ENCODE measurements around the gene HEATR5A. TPM values are rescaled to one million over a fixed set of nuclear protein-coding genes. Genes with fewer than 3 reads are reported as not detected.
A peak's percentile ranks its signal among the peaks of the same experiment; 100 is the strongest.

The HEATR5A gene
- total and polyA plus RNA-seq, 4 donors: 10.9 to 54.0 (median 28.9) TPM

DNA sequence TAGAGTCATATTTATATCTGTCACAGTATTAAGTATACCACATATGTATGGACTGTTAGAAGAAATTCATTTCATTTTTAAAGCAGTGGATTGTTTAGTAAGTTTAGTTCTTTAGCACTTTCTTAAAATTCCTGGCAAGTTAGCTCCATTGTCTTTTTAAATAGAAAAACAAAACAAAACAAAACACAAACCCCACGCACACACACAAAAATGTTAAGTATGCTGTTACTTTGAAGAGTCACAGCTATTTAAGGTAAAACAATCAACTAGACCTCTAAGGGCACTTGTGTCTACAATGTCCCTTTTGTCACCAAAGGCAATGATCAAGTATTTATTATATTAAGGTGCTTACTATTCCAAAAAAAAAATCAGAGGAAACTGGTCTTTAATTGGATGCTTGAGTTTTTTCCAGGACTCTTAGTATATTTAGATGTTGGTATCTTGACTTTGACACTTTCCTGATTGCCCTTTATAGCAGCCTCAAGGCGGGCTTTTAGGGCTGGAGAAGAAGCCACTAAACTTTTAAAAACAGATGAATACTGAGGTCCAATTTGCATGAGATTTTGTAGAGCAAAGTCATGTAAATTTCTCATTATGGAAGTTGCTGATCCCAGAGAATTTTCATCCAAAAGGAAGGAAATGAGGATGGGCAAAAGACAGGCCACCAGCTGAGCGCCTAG lies 127.3 kb downstream of the HEATR5A start:
- no peaks in the 10 kb centered on the region for H3K9me3 ChIP-seq (ENCODE audit: control insufficient read depth in 4 of 4, insufficient read depth in 3 of 4, low read length in 3 of 4)
- WGBS, 2 donors: 77 to 88% methylated on average over 3 of the region's 3 CpGs
- no peak overlapping the region for H3K9ac ChIP-seq (ENCODE audit: insufficient read depth in 1 of 2, low read length in 2 of 2)
- no peaks in the 10 kb centered on the region for H3K4me1 ChIP-seq (ENCODE audit: control insufficient read depth in 5 of 5, insufficient read depth in 5 of 5, low read length in 5 of 5)
- H3K36me3 ChIP-seq (ENCODE audit: control insufficient read depth in 4 of 4, insufficient read depth in 4 of 4, low read length in 4 of 4): peaks cover 0 to 6% (median 3%) of the 10 kb centered on the region in 4 donors
- TF ChIP-seq, protein P1, sequence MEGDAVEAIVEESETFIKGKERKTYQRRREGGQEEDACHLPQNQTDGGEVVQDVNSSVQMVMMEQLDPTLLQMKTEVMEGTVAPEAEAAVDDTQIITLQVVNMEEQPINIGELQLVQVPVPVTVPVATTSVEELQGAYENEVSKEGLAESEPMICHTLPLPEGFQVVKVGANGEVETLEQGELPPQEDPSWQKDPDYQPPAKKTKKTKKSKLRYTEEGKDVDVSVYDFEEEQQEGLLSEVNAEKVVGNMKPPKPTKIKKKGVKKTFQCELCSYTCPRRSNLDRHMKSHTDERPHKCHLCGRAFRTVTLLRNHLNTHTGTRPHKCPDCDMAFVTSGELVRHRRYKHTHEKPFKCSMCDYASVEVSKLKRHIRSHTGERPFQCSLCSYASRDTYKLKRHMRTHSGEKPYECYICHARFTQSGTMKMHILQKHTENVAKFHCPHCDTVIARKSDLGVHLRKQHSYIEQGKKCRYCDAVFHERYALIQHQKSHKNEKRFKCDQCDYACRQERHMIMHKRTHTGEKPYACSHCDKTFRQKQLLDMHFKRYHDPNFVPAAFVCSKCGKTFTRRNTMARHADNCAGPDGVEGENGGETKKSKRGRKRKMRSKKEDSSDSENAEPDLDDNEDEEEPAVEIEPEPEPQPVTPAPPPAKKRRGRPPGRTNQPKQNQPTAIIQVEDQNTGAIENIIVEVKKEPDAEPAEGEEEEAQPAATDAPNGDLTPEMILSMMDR (IDR thresholded peaks at IDR 0.05; ENCODE audit: control extremely low read depth, extremely low read depth): no peak
- ATAC-seq (ENCODE audit: insufficient read depth, low FRiP score) (no peak), DNase-seq (peak in 1 of 3 donors; percentile 18)
- no peak overlapping the region for H3K27ac ChIP-seq (ENCODE audit: low read depth in 1 of 2, low read length in 1 of 2)
- no peaks in the 10 kb centered on the region for H3K27me3 ChIP-seq (ENCODE audit: control insufficient read depth in 3 of 3, insufficient read depth in 3 of 3, low read length in 2 of 3)
- no peak overlapping the region for H3K4me3 ChIP-seq

DNA sequence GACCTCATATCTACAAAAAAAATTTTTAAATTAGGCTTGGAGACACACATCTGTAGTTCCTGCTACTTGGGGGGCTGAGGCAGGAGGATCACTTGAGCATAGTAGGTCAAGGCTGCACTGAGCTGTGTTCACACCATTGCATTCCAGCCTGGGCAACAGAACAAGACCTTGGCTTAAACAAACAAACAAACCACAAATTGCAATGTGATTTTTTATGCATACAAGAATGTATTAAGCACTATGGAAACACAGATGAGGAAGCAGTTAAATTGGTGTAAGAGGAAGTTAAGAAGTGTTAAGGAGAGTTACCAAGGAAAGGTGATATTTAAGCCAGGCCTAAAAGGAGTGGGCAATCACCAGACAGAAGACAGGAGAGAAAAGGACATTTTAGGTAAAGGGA lies 129.1 kb downstream of the HEATR5A start:
- TF ChIP-seq, protein P1 (IDR thresholded peaks at IDR 0.05; ENCODE audit: control extremely low read depth, extremely low read depth): no peak
- Histone ChIP-seq H3K27me3 (ENCODE audit: control insufficient read depth in 3 of 3, insufficient read depth in 3 of 3, low read length in 2 of 3) (no peaks in the 10 kb centered on the region), H3K27ac (ENCODE audit: low read depth in 1 of 2, low read length in 1 of 2) (no peak overlapping the region), H3K9ac (ENCODE audit: insufficient read depth in 1 of 2, low read length in 2 of 2) (no peak overlapping the region), H3K4me3 (no peak overlapping the region), H3K9me3 (ENCODE audit: control insufficient read depth in 4 of 4, insufficient read depth in 3 of 4, low read length in 3 of 4) (no peaks in the 10 kb centered on the region), H3K36me3 (ENCODE audit: control insufficient read depth in 4 of 4, insufficient read depth in 4 of 4, low read length in 4 of 4) (peaks cover 0 to 8% (median 3%) of the 10 kb centered on the region in 4 donors), H3K4me1 (ENCODE audit: control insufficient read depth in 5 of 5, insufficient read depth in 5 of 5, low read length in 5 of 5) (no peaks in the 10 kb centered on the region)
- ATAC-seq (ENCODE audit: insufficient read depth, low FRiP score) (no peak), DNase-seq (no peak)

DNA sequence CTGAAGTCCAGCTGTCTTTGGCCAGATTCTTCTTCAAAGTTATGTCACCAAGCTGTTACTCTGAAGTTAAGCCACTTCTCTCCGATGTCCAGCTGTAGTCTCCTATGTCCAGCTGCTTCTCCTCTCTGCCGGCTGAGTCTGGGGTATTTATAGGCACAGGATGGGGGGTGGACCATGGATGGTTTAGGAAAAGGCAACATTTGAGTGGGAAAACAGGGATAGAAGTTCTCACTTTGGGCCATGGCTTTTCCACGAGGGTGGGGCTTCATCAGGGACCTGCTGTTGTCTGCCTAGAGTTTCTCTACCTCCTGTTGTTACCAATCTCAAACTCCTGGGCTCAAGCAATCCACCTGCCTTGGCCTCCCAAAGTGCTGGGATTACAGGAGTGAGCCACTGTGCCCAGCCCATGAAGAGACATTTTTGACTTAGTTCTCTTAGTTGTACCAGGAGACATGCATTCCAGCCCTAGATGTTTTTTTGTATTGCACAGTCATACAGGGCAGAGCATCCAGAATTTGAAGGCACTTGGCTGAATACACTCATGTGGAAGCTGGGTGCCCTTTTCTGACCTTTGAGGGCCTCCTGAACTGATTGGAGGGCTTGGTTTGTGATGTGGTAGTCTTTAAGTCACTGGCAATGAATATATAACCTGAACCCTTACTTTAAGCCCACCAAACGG lies 132.9 kb downstream of the HEATR5A start:
- H3K27ac ChIP-seq (ENCODE audit: low read depth in 1 of 2, low read length in 1 of 2): no peak overlapping the region
- DNase-seq (no peak), ATAC-seq (ENCODE audit: insufficient read depth, low FRiP score) (no peak)
- no peak overlapping the region for H3K4me3 ChIP-seq
- TF ChIP-seq, protein P1 (IDR thresholded peaks at IDR 0.05; ENCODE audit: control extremely low read depth, extremely low read depth): no peak
- H3K9me3 ChIP-seq (ENCODE audit: control insufficient read depth in 4 of 4, insufficient read depth in 3 of 4, low read length in 3 of 4): no peaks in the 10 kb centered on the region
- H3K9ac ChIP-seq (ENCODE audit: insufficient read depth in 1 of 2, low read length in 2 of 2): no peak overlapping the region
- H3K27me3 ChIP-seq (ENCODE audit: control insufficient read depth in 3 of 3, insufficient read depth in 3 of 3, low read length in 2 of 3): no peaks in the 10 kb centered on the region
- no peaks in the 10 kb centered on the region for H3K4me1 ChIP-seq (ENCODE audit: control insufficient read depth in 5 of 5, insufficient read depth in 5 of 5, low read length in 5 of 5)
- 87 to 89% methylated on average over 4 of the region's 4 CpGs for WGBS, 2 donors
- peaks cover 0 to 4% (median 0%) of the 10 kb centered on the region in 4 donors for H3K36me3 ChIP-seq (ENCODE audit: control insufficient read depth in 4 of 4, insufficient read depth in 4 of 4, low read length in 4 of 4)
